Mammary epithelial cell (primary cell): Measurements from ENCODE around the gene ZC3H7B.

Experiments used
- EZH2 ChIP-seq: IDR thresholded peaks from 2 replicates; pipeline ENCODE4 v1.6.1; 2012; ENCODE audit warnings: low read length, inconsistent platforms, borderline replicate concordance
- TF ChIP-seq, protein P1 (sequence below), 2 donors: IDR thresholded peaks in 1 of 2; conservative IDR thresholded peaks in 1 of 2; 2 replicates each; pipeline ENCODE4 v1.5.1; 2011 to 2012; ENCODE audit warnings: inconsistent platforms in 2 of 2, low read length in 2 of 2, mild to moderate bottlenecking in 2 of 2, control low read depth in 1 of 2, low read depth in 1 of 2; ENCODE audit not compliant: insufficient read depth in 1 of 2; ENCODE audit errors: extremely low read depth in 1 of 2

DNA sequence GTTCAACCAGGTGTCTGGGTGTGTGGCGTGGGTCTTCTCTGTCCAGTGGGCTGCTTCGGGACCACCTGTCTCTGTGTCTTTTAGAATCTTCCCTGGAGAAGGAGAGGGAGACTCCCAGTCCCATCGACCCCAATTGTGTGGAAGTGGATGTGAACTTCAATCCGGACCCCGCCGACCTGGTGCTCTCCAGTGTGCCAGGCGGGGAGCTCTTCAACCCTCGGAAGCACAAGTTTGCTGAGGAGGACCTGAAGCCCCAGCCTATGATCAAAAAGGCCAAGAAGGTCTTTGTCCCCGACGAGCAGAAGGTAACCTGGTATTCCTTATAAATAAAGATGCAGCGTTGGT is 92.7 kb downstream of the ZC3H7B start:
- TF ChIP-seq, protein P1, sequence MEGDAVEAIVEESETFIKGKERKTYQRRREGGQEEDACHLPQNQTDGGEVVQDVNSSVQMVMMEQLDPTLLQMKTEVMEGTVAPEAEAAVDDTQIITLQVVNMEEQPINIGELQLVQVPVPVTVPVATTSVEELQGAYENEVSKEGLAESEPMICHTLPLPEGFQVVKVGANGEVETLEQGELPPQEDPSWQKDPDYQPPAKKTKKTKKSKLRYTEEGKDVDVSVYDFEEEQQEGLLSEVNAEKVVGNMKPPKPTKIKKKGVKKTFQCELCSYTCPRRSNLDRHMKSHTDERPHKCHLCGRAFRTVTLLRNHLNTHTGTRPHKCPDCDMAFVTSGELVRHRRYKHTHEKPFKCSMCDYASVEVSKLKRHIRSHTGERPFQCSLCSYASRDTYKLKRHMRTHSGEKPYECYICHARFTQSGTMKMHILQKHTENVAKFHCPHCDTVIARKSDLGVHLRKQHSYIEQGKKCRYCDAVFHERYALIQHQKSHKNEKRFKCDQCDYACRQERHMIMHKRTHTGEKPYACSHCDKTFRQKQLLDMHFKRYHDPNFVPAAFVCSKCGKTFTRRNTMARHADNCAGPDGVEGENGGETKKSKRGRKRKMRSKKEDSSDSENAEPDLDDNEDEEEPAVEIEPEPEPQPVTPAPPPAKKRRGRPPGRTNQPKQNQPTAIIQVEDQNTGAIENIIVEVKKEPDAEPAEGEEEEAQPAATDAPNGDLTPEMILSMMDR (conservative IDR thresholded peaks at IDR 0.05 in 1 of 2, IDR thresholded peaks at IDR 0.05 in 1 of 2; ENCODE audit: extremely low read depth in 1 of 2, insufficient read depth in 1 of 2, low read depth in 1 of 2, low read length in 2 of 2), result no peak
- no peak for TF ChIP-seq EZH2
